Fibroblast of lung (primary cell): ENCODE results near the gene MPP3. TPM values are rescaled to one million over a fixed set of nuclear protein-coding genes. Genes with fewer than 3 reads are reported as not detected.

Source experiments
- DNase-seq, 2 donors: peaks; one replicate each; pipeline versions ENCODE4 v3.0.0 to v3.0.0-alpha.2; 2010; ENCODE audit warnings: low read depth in 2 of 2
- H2AFZ ChIP-seq: 2 replicates; pipeline ENCODE4 v1.5.1; 2012; ENCODE audit warnings: low read length, control low read depth, inconsistent platforms
- H3K27ac ChIP-seq: 2 replicates; pipeline ENCODE4 v1.5.1; 2011; ENCODE audit warnings: low read length, control low read depth; ENCODE audit not compliant: insufficient read depth
- H3K27me3 ChIP-seq: 2 replicates; pipeline ENCODE4 v1.5.1; 2011; ENCODE audit warnings: mild to moderate bottlenecking, low read length; ENCODE audit not compliant: control insufficient read depth, insufficient read depth
- H3K36me3 ChIP-seq: 2 replicates; pipeline ENCODE4 v1.5.1; 2011; ENCODE audit warnings: low read length; ENCODE audit not compliant: control insufficient read depth, insufficient read depth
- H3K4me1 ChIP-seq: 2 replicates; pipeline ENCODE4 v1.5.1; 2011; ENCODE audit warnings: low read length; ENCODE audit not compliant: control insufficient read depth, insufficient read depth; ENCODE audit errors: extremely low read depth
- H3K4me2 ChIP-seq: 2 replicates; pipeline ENCODE4 v1.5.1; 2011; ENCODE audit warnings: low read length, control low read depth; ENCODE audit not compliant: insufficient read depth; ENCODE audit errors: extremely low read depth
- H3K4me3 ChIP-seq, 4 experiments: fragments of 200-600 bp in 1 of 4; sonication (generic) in 1 of 4; replicated peaks in 1 of 4; 2 replicates each; pipeline ENCODE4 v1.5.1; 2011 to 2016; ENCODE audit warnings: low read length in 4 of 4, low read depth in 3 of 4, mild to moderate bottlenecking in 3 of 4, control low read depth in 2 of 4, inconsistent platforms in 1 of 4, mixed read lengths in 1 of 4; ENCODE audit not compliant: insufficient read depth in 1 of 4; ENCODE audit errors: control extremely low read depth in 1 of 4
- H3K79me2 ChIP-seq: 2 replicates; pipeline ENCODE4 v1.5.1; 2012; ENCODE audit warnings: mild to moderate bottlenecking, low read length, inconsistent platforms; ENCODE audit not compliant: control insufficient read depth, insufficient read depth
- H3K9ac ChIP-seq: 2 replicates; pipeline ENCODE4 v1.5.1; 2011; ENCODE audit warnings: mild to moderate bottlenecking, low read length, control low read depth; ENCODE audit not compliant: insufficient read depth
- H3K9me3 ChIP-seq: 2 replicates; pipeline ENCODE4 v1.5.1; 2012; ENCODE audit warnings: low read depth, low read length; ENCODE audit not compliant: control insufficient read depth, insufficient read depth
- H4K20me1 ChIP-seq: 2 replicates; pipeline ENCODE4 v1.5.1; 2011; ENCODE audit warnings: low read length; ENCODE audit not compliant: control insufficient read depth, insufficient read depth; ENCODE audit errors: extremely low read depth
- CTCF ChIP-seq, 2 donors: IDR thresholded peaks in 1 of 2; conservative IDR thresholded peaks in 1 of 2; 1 replicate in 1 of 2; 2 replicates in 1 of 2; pipeline ENCODE4 v1.5.1; 2011 to 2012; ENCODE audit warnings: low read length in 2 of 2, control low read depth in 1 of 2, inconsistent platforms in 1 of 2, low read depth in 1 of 2, mild to moderate bottlenecking in 1 of 2
- EZH2 ChIP-seq: IDR thresholded peaks from 2 replicates; pipeline ENCODE4 v1.5.1; 2012; ENCODE audit warnings: low read length, control low read depth, mild to moderate bottlenecking; ENCODE audit errors: missing control alignments
- polyA plus RNA-seq, 2 donors: library from polyadenylated mRNA; depleted of rRNA in 1 of 2; stranded (reverse) in 1 of 2; unstranded in 1 of 2; fragments of >200 nt; gene quantifications; 2 replicates each; pipeline ENCODE4 v1.2.1, GENCODE V29; 2011 to 2012; ENCODE audit warnings: missing spikeins in 1 of 2
- total RNA-seq: library from RNA; depleted of rRNA; stranded (reverse); fragments of >200 nt; gene quantifications from 2 replicates; pipeline ENCODE4 v1.2.1, GENCODE V29; 2014

Gene MPP3
- total and polyA plus RNA-seq, 2 donors (not counting 1 experiment from before 2014, with no cell fraction given): 4.6 to 6.9 TPM

GRCh38 chr17:43874293-43874692 is 41.3 kb upstream of the MPP3 start:
- peaks cover 8% of the 10 kb centered on the region for H3K27me3 ChIP-seq
- DNase-seq: no peak
- TF ChIP-seq EZH2: no peak
- no peak for TF ChIP-seq CTCF (conservative IDR thresholded peaks at IDR 0.05 in 1 of 2, IDR thresholded peaks at IDR 0.05 in 1 of 2; ENCODE audit: low read depth in 1 of 2, low read length in 2 of 2)

DNA sequence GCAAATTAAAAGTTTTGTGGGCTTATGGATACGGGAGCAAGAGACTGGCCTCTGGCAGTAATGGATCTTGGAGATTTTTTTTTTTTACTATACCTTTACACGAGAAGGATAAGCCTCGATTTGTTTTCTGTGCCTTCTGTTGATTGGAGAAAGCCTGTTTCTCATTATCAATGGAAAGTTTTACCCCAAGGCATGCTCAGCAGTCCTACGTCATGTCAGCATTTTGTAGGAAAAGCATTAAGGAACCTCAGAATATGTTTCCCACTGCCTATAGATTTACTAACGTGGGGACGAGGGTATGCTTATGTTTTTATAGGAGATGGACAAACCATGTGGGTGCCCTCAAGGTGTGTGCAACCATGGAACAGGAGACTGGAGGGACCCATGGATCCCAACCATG is 40.9 kb upstream of the MPP3 start:
- Histone ChIP-seq H4K20me1 (no peaks in the 10 kb centered on the region), H2AFZ (no peak overlapping the region)

More at GRCh38 chr17:43874293-43874692, 41.3 kb upstream of the MPP3 start:
- no peaks in the 10 kb centered on the region for H3K79me2 ChIP-seq
- no peak overlapping the region for H3K9ac ChIP-seq
- H3K27ac ChIP-seq: no peak overlapping the region
- no peaks in the 10 kb centered on the region for H3K4me1 ChIP-seq
- no peaks in the 10 kb centered on the region for H4K20me1 ChIP-seq
- no peak overlapping the region for H3K4me3 ChIP-seq
- no peak overlapping the region for H2AFZ ChIP-seq
- no peak overlapping the region for H3K4me2 ChIP-seq
- no peaks in the 10 kb centered on the region for H3K36me3 ChIP-seq
- H3K9me3 ChIP-seq: no peaks in the 10 kb centered on the region

GRCh38 chr17:43873091-43873490 is 40.1 kb upstream of the MPP3 start:
- Histone ChIP-seq H3K27me3 (peaks cover 13% of the 10 kb centered on the region), H3K27ac (no peak overlapping the region), H3K4me1 (no peaks in the 10 kb centered on the region), H3K79me2 (no peaks in the 10 kb centered on the region), H4K20me1 (no peaks in the 10 kb centered on the region), H2AFZ (no peak overlapping the region), H3K9ac (no peak overlapping the region), H3K4me2 (no peak overlapping the region), H3K36me3 (no peaks in the 10 kb centered on the region), H3K9me3 (no peaks in the 10 kb centered on the region), H3K4me3 (no peak overlapping the region)
- no peak for DNase-seq
- TF ChIP-seq CTCF (conservative IDR thresholded peaks at IDR 0.05 in 1 of 2, IDR thresholded peaks at IDR 0.05 in 1 of 2; ENCODE audit: low read depth in 1 of 2, low read length in 2 of 2): no peak

More for the DNA sequence above, 40.9 kb upstream of the MPP3 start:
- no peaks in the 10 kb centered on the region for H3K36me3 ChIP-seq
- H3K4me3 ChIP-seq: no peak overlapping the region
- H3K4me2 ChIP-seq: no peak overlapping the region
- no peaks in the 10 kb centered on the region for H3K79me2 ChIP-seq
- TF ChIP-seq EZH2: no peak
- no peak for TF ChIP-seq CTCF (conservative IDR thresholded peaks at IDR 0.05 in 1 of 2, IDR thresholded peaks at IDR 0.05 in 1 of 2; ENCODE audit: low read depth in 1 of 2, low read length in 2 of 2)
- peaks cover 8% of the 10 kb centered on the region for H3K27me3 ChIP-seq
- no peak overlapping the region for H3K27ac ChIP-seq
- H3K4me1 ChIP-seq: no peaks in the 10 kb centered on the region
- H3K9me3 ChIP-seq: no peaks in the 10 kb centered on the region
- DNase-seq: no peak
- H3K9ac ChIP-seq: no peak overlapping the region
